OCI-LY3 (cell line): Measurements from ENCODE around the gene IPPK.

Source experiments
- CTCF ChIP-seq: fragments of 200-600, 300-600 bp; sonication (generic); IDR thresholded peaks from 2 replicates; pipeline ENCODE4 v1.5.1; 2014; ENCODE audit warnings: antibody characterized with exemption, low read length, low read depth
- EZH2phosphoT487 ChIP-seq: fragments of 200-600 bp; shearing (Covaris generic); IDR thresholded peaks from 2 replicates; pipeline ENCODE4 v1.6.1; 2018; ENCODE audit warnings: antibody characterized with exemption, mixed run types, low read depth

- TF ChIP-seq CTCF (no peak), EZH2phosphoT487 (no peak)
These were observed 104.9 kb downstream of the IPPK start for GRCh38 chr9:92564982-92565381.
